ENCODE measurements around the gene CMSS1. TPM values are rescaled to one million over a fixed set of nuclear protein-coding genes. Genes with fewer than 3 reads are reported as not detected.
A peak's percentile ranks its signal among the peaks of the same experiment; 100 is the strongest.
"Not testable (repeated sequence)": the region's sequence is repeated elsewhere in the genome, so short reads cannot be mapped to it uniquely, and the experiment has no call there.

CMSS1 gene
- total RNA-seq, 1 donor from 2014 or later = 9.7 TPM

GRCh38 chr3:100073714-100074307, 256.1 kb downstream of the CMSS1 start:
- ATAC-seq = no peak
- no peak for DNase-seq (ENCODE audit: low spot score)

DNA sequence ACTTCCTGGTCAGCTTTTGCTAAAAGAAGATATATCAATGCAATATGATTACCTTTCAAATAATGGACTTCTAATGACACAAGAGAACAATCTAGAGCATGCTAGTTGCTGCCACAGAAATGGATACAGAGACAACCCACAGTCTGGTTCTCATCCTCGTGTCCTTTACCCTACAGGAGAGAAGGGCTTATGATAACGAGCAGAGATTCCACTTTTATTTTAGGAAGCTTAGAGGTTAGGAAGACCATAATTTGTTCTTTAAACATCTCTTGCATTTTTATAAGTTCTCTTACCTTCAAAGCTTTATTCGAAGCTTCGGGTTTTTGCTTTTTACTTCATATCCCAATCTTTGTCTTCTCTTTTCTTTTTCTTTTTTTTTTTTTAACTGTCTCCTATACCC, 257.5 kb downstream of the CMSS1 start:
- ATAC-seq (no peak), DNase-seq (ENCODE audit: low spot score) (no peak)

- DNase-seq (ENCODE audit: low spot score) = no peak
- ATAC-seq = peak; percentile 10
Measured at GRCh38 chr3:100075851-100076730, 258.4 kb downstream of the CMSS1 start.

DNA sequence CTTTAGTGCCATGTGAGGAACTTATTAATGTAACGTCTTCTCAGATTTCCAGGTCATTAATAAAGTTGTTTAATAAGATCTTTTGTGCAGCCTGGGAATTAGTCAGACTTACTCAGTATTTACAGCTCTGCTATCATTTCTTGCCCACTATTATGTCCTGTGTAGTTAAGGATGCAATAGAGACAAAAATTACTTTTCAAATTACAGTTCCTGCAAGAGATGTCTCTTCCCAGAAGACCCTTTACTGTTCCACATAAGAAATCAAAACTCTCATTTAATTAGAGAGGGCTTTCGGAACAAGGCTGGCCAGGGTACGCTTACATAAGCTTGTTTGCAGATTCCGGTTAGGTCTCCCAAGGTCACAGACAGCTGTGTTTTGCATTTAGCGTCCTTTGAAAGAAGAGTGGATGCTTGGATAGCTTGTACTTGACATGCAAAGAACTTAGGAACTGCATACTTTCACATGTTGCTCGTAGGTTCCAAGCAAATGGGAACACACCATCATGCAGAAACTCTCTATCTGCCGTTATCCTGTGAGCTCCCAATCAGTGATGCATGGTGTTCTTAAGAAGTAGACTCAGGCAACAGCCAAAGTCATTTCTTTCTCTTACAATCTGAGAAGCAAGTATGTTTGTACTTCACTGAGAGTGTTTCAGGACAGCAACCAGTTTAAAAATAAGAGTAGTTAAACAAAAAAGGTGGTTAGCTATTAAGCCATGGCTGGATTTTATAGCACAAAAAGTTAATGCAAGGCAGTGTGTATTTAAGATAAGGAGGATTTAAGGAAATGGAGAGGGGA, 259.3 kb downstream of the CMSS1 start:
- DNase-seq (ENCODE audit: low spot score) = peak; percentile 51

GRCh38 chr3:100079328-100079727, 261.7 kb downstream of the CMSS1 start:
- DNase-seq (ENCODE audit: low spot score) (no peak), ATAC-seq (no peak)

More for the DNA sequence above, 259.3 kb downstream of the CMSS1 start:
- peak; percentile 90 for ATAC-seq

DNA sequence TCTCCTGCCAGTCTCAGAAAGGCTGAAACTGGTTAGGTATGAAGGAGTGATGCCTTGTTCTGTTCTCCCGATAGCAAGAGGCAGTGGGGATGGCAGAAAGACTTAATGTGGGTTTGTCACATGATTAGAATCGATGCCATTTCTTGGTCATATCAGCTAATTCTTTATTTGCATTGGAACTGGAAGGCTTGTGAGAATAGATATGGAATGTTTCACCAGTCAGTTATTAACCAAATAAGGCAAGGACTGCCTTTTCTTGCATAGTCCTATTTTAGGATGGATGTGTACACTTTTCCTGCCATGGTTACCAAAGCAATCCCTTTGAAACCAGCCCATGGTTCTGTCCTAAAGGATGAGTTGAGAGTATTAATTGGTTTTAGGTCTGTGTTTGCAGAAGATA, 262.9 kb downstream of the CMSS1 start:
- peak; percentile 71 for ATAC-seq

DNA sequence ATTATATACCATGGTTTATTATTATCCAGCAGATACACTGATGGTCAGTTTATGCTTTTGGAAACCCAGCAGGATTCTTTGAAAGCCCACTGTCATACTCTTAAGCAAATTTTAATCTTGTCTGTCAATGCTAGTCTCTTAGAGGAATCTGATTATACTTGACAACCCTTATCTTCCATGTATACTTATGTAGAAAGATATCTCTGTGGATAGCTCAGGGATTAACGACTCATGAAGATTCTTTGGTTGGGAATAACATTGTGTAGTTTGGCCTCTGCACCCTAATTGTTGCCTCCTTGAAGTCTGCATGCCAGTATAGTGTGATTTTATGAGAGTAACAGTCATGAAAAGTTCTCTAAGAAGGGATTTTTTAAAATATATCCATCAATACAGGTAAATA, 263.6 kb downstream of the CMSS1 start:
- ATAC-seq (no peak), DNase-seq (ENCODE audit: low spot score) (no peak)

More for the DNA sequence above, 262.9 kb downstream of the CMSS1 start:
- DNase-seq (ENCODE audit: low spot score) = no peak

DNA sequence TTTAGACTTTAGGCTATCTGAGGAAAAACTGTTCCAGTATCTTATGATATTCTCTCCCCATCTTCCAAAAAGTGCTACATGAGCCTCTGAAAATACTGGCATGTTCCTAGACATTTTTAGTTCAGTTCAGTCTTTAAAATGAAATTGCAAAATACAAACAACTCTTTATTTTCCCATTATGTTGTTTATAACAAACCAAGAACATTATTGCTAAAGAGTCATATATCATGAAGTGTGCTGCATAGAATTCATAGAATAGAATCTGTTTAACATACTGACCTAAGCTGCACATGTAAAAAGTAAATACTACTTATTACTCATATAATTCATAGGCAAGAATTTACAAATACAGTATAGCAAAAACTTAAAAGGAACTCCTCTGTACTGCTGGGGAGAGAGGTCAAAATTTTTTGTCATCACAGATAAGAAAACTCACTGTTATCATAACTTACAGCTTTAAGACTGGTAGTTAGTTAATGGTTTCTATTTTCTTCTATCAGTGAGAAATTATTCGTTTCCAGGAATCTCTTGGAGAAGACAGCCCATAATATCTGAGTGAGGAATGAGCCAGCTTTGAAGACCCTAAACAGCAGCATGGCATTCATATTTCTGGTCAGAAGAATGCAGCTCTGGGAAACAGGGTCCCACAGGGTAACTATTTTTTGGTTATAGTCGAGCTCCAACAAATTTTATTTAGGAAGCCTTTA, 264.5 kb downstream of the CMSS1 start:
- ATAC-seq = no peak
- DNase-seq (ENCODE audit: low spot score) = no peak

DNA sequence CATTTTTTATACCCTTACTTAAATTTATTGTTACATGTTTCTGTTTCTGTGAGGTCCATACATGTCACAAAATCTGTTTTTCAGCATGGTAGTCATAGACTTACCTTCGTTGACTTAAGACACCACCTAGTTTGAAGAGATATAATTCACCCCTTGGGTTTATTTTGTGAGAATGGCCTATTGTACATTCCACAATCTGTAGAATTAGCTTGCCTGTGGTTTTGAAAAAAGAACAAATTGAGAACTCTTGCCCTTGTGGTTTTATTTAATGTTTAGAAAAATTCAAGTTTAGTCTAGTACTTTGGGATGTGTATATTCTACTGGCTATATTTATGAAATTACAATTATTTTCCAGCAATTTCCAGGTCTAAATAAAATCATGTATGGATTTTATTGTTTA, 265.1 kb downstream of the CMSS1 start:
- DNase-seq (ENCODE audit: low spot score) = no peak
- no peak for ATAC-seq

GRCh38 chr3:100083209-100083608, 265.5 kb downstream of the CMSS1 start:
- no peak for ATAC-seq
- no peak for DNase-seq (ENCODE audit: low spot score)

DNA sequence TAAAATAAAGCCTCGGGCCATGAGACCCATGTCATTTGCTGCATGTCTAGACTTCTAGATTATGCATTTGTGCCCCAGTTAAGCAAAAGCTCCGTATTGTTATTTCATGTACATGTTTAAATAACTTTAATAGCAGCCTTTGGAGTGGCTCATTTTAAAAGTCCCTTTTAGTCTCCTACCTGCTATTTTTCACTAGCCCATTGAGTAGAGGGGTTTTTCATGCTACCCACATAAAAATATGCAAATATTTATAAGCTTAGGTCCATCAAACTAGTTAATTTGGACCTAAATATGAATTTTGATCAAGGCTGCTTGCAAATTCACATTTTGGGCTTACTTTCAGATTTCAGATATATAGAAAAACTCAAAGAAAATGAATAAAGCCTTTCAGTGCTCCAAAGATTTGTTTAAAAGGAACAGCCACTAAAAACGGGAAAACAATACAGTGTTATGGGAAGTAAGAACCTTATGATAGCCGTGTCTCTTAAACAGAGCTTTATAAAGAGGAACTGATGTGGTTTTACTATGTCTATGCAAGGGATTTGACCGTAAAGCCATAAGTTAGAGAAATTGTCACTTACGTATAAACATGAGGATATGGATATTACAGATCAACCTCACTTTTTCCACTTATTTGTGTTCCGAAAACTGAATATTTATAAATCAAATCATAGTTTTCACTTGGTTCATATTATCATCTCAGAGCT, 266.6 kb downstream of the CMSS1 start:
- DNase-seq (ENCODE audit: low spot score) = no peak
- ATAC-seq = no peak

- no peak for ATAC-seq
- DNase-seq (ENCODE audit: low spot score) = no peak
Measured at GRCh38 chr3:100086401-100086800, 268.7 kb downstream of the CMSS1 start.

DNA sequence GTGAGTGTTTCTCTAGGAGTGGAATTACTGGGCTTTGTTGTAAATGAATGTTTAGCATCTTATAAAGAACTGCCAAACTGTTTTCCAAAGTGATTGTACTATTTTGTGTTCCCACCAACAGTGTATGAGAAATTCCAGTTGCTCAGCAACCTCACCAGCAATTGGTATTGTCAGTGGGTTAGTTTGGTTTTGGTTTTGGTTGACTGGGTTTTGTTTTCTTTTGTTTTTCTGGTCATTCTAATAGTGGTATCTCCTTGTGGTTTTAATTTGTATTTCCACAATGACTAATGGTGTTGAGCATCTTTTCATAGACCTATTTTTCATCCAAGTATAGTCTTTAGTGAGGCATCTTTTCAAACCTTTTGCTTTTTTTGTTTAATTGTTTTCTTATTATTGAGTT, 269.5 kb downstream of the CMSS1 start:
- ATAC-seq (no peak), DNase-seq (ENCODE audit: low spot score) (no peak)

DNA sequence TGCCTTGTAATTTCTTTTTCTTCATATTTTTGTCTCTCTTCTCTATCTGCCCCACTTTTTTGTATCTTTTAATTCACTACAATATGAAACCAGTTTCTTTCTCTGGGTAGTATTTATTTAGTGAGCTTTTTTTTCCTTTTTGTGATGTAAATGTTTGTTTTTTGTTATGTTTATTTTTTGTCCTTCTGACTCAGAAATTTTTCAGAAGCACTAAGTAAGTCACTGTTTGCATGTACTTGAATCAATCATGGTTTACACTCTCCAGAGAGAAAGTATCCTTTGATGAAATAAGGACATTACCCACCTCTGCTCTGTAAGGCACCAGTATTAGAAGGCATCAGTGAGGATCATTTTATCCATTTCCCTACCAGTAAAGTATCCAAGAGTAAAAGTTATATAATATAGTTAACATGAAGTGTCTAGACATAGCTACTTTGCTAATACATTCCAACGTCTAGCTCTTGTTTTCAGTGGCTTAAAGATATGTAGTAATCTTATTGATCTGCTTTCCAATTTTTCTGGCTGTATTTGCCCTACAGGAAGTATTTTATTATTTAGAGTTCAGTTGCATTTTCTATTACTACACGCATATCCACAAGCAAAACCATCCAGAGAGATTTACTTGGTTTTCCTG, 271.2 kb downstream of the CMSS1 start:
- DNase-seq (ENCODE audit: low spot score) (no peak), ATAC-seq (no peak)

DNA sequence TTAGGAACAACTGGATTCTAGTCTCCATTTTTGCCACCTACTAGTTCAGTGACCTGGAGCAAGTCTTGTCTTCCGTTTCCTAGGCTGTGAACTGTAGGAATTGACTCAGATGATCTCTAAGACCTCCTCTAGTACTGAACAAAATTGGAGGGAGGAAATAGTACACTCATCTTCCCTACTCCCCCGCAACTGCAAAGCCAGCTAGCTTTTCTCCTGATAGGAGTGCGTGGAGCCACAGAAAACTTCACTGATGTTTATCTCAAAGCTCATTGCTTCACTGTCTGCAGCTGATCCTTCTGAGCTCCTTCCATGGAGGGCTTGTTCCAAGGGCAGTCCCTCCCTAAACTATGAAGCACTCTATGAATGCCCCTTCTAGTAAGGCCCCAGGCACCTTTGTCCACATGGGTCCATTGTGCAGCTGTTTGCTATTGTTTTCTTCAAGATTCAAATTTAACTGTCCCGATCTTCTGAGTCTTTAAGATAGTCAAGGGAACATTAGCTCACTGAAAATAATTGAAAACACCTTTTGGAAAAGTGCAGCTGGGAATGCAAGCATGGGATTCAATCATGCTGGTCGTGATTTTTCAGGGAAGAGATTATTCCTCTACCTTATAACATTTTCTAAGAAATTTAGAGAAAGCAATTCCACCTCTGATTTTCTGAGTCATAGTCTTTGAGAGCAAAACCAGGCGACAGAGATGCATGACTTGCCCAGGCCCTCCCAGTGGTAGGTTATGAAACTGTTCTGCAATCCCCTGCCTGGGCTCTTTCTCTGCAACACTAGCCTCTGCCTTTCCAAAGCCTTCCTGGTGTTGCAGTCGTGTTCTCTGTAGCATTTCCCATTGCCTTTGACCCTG, 272.4 kb downstream of the CMSS1 start:
- ATAC-seq (peak; percentile 52), DNase-seq (ENCODE audit: low spot score) (no peak)

DNA sequence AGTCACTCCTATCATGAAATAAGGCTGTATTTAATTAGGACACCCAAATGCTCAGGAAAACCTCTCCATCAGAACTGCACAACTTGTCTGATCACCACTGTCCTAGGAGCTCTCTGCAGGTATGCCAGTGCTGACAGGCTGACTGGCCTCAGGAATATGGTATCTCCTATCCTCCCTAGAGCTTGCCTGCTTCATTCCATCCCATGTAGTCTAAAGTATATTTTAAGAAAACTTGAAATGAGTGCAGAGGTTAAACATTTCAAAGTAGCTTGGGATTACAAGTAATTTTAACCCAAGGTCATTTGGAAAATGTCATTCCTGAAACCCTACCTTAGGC, 273.0 kb downstream of the CMSS1 start:
- no peak for ATAC-seq
- DNase-seq (ENCODE audit: low spot score) = no peak

DNA sequence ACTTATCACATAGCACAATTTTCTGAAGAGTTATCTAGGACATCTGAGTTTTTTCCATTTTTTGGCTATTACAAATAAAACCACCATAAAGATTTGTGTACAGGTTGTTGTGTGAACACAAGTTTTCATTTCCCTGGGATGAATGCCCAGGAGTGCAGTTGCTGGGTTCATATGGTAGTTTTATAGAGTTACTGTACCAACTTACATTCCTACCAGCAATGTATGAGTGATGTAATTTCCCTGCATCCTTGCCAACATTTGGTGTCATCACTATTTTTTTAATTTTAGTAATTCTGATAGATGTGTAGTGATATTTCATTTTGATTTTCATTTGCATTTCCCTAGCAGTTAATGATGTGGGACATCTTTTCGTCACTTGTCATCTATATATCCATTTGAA, 276.2 kb downstream of the CMSS1 start:
- DNase-seq (ENCODE audit: low spot score) = no peak
- ATAC-seq = no peak

DNA sequence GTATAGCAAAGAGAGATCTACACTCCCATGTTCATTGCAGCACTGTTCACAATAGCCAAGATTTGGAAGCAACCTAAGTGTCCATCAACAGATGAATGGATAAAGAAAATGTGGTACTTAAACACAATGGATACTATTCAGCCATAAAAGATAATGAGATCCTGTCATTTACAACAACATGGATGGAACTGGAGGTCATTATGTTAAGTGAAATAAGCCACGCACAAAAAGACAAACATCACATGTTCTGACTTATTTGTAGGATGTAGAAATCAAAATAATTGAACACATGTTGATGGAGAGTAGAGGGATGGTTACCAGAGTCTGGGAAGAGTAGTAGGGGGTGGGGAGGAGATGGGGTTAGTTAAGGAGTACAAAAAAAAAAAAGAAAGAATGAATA, 278.6 kb downstream of the CMSS1 start:
- ATAC-seq; DNase-seq (ENCODE audit: low spot score): not testable (repeated sequence)

- ATAC-seq (no peak), DNase-seq (ENCODE audit: low spot score) (no peak)
Measured at GRCh38 chr3:100096866-100097265, 279.2 kb downstream of the CMSS1 start.

Data from left lobe of liver (tissue), 2 donors.